Neural cell (in vitro differentiated cells): ENCODE measurements around the gene ADAMTS6. TPM values are rescaled to one million over a fixed set of nuclear protein-coding genes. Genes with fewer than 3 reads are reported as not detected.
"Not testable (repeated sequence)": the region's sequence is repeated elsewhere in the genome, so short reads cannot be mapped to it uniquely, and the experiment has no call there.

ENCODE experiments used
- H2AFZ ChIP-seq: fragments of 200-600, 300-800 bp; sonication (generic), shearing (Covaris generic); 2 replicates; pipeline ENCODE4 v1.6.0; 2014; ENCODE audit warnings: low read depth, mild to moderate bottlenecking, antibody characterized with exemption, low read length, moderate library complexity
- H3F3A ChIP-seq: fragments of 200-600 bp; shearing (Covaris generic); 2 replicates; pipeline ENCODE4 v1.6.1; 2016; ENCODE audit warnings: mild to moderate bottlenecking, moderate library complexity, mixed read lengths, antibody characterized with exemption, low read length; ENCODE audit not compliant: insufficient read depth, poor library complexity, severe bottlenecking
- H3K27ac ChIP-seq: fragments of 200-600, 300-800 bp; sonication (generic), shearing (Covaris generic); 2 replicates; pipeline ENCODE4 v1.5.1; 2014; ENCODE audit warnings: mild to moderate bottlenecking, low read length, moderate library complexity
- H3K27me3 ChIP-seq: fragments of 300-800, 200-600 bp; sonication (generic), shearing (Covaris generic); 2 replicates; pipeline ENCODE4 v1.6.0; 2014; ENCODE audit warnings: mild to moderate bottlenecking, low read depth, low read length, moderate library complexity; ENCODE audit not compliant: insufficient read depth
- H3K36me3 ChIP-seq: fragments of 300-800, 200-600 bp; sonication (generic), shearing (Covaris generic); 2 replicates; pipeline ENCODE4 v1.5.1; 2014; ENCODE audit warnings: mild to moderate bottlenecking, antibody characterized with exemption, low read length, moderate library complexity; ENCODE audit not compliant: insufficient read depth
- H3K4me2 ChIP-seq: fragments of 300-800, 200-600 bp; sonication (generic), shearing (Covaris generic); 2 replicates; pipeline ENCODE4 v1.6.0; 2014; ENCODE audit warnings: mild to moderate bottlenecking, low read length
- H3K4me3 ChIP-seq: fragments of 300-800, 200-600 bp; sonication (generic), shearing (Covaris generic); 2 replicates; pipeline ENCODE4 v1.5.1; 2014; ENCODE audit warnings: mild to moderate bottlenecking, low read length, moderate library complexity
- H3K79me2 ChIP-seq: fragments of 200-600 bp; shearing (Covaris generic); replicated peaks from 2 replicates; pipeline ENCODE4 v1.6.0; 2014; ENCODE audit warnings: mild to moderate bottlenecking, low read length, moderate library complexity; ENCODE audit not compliant: insufficient read depth
- H3K9ac ChIP-seq: fragments of 300-800, 200-600 bp; sonication (generic), shearing (Covaris generic); 2 replicates; pipeline ENCODE4 v1.6.1; 2016; ENCODE audit warnings: mild to moderate bottlenecking, low read length, mixed read lengths
- H3K9me2 ChIP-seq: fragments of 200-600 bp; shearing (Covaris generic); 2 replicates; pipeline ENCODE4 v1.6.1; 2016; ENCODE audit warnings: mild to moderate bottlenecking, low read length, mixed read lengths; ENCODE audit not compliant: insufficient read depth
- H3K9me3 ChIP-seq: fragments of 200-600, 300-800 bp; sonication (generic), shearing (Covaris generic); 2 replicates; pipeline ENCODE4 v1.6.1; 2016; ENCODE audit warnings: mild to moderate bottlenecking, mixed run types, low read length, moderate library complexity, mixed read lengths
- H4K20me1 ChIP-seq: fragments of 200-600 bp; shearing (Covaris generic); 2 replicates; pipeline ENCODE4 v1.6.1; 2016; ENCODE audit warnings: mild to moderate bottlenecking, mixed run types; ENCODE audit not compliant: insufficient read depth
- EP300 ChIP-seq: fragments of 450-650 bp; conservative IDR thresholded peaks from 2 replicates; pipeline ENCODE4 v1.6.1; 2014; ENCODE audit warnings: antibody characterized with exemption, mild to moderate bottlenecking, moderate library complexity; ENCODE audit not compliant: poor library complexity, severe bottlenecking
- EZH2 ChIP-seq: fragments of 200-600, 300-800 bp; shearing (Covaris generic), sonication (generic); IDR thresholded peaks from 2 replicates; pipeline ENCODE4 v1.6.1; 2014; ENCODE audit warnings: antibody characterized with exemption, low read length, borderline replicate concordance, mild to moderate bottlenecking; ENCODE audit not compliant: insufficient read depth, poor library complexity, severe bottlenecking
- MXI1 ChIP-seq: fragments of 450-650 bp; conservative IDR thresholded peaks from 2 replicates; pipeline ENCODE4 v1.6.1; 2014; ENCODE audit warnings: antibody characterized with exemption, mild to moderate bottlenecking; ENCODE audit not compliant: poor library complexity, severe bottlenecking
- POLR2AphosphoS5 ChIP-seq: IDR thresholded peaks from 2 replicates; pipeline ENCODE4 v1.6.1; 2012
- RAD21 ChIP-seq: fragments of 450-650 bp; conservative IDR thresholded peaks from 2 replicates; pipeline ENCODE4 v1.6.1; 2014; ENCODE audit warnings: antibody characterized with exemption, mild to moderate bottlenecking, moderate library complexity
- SMC3 ChIP-seq: fragments of 450-650 bp; conservative IDR thresholded peaks from 2 replicates; pipeline ENCODE4 v1.6.1; 2014; ENCODE audit warnings: antibody characterized with exemption, mild to moderate bottlenecking, moderate library complexity; ENCODE audit not compliant: poor library complexity
- TAF1 ChIP-seq: IDR thresholded peaks from 2 replicates; pipeline ENCODE4 v1.6.1; 2012; ENCODE audit warnings: low read depth
- polyA plus RNA-seq: library from polyadenylated mRNA; depleted of rRNA; stranded (reverse); fragments of >200 nt; gene quantifications from 2 replicates; pipeline ENCODE4 v1.2.3, GENCODE V29; 2014
- TF ChIP-seq, protein P1 (sequence below): IDR thresholded peaks from 2 replicates; pipeline ENCODE4 v1.6.1; 2012; ENCODE audit warnings: borderline replicate concordance

ADAMTS6 gene
- polyA plus RNA-seq, 1 donor from 2014 or later, result 0.58 TPM

DNA sequence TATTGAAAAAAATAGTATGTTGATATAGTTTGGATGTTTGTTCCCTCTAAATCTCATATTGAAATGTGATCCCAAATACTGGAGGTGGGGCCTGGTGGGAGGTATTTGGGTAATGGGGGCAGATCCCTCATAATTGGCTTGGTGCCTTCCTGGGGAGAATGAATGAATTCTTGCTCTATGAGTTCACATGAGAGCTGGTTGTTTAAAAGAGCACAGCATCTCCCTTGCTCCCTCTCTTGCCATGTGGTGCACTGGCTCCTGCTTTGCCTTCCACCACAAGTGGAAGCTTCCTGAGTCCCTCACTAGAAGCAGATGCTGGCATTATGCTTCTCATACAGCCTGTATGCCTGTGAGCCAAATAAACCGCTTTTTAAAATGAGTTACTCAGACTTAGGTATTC is 154.8 kb downstream of the ADAMTS6 start:
- no peak for TF ChIP-seq SMC3
- no peak for TF ChIP-seq POLR2AphosphoS5
- TF ChIP-seq, protein P1, sequence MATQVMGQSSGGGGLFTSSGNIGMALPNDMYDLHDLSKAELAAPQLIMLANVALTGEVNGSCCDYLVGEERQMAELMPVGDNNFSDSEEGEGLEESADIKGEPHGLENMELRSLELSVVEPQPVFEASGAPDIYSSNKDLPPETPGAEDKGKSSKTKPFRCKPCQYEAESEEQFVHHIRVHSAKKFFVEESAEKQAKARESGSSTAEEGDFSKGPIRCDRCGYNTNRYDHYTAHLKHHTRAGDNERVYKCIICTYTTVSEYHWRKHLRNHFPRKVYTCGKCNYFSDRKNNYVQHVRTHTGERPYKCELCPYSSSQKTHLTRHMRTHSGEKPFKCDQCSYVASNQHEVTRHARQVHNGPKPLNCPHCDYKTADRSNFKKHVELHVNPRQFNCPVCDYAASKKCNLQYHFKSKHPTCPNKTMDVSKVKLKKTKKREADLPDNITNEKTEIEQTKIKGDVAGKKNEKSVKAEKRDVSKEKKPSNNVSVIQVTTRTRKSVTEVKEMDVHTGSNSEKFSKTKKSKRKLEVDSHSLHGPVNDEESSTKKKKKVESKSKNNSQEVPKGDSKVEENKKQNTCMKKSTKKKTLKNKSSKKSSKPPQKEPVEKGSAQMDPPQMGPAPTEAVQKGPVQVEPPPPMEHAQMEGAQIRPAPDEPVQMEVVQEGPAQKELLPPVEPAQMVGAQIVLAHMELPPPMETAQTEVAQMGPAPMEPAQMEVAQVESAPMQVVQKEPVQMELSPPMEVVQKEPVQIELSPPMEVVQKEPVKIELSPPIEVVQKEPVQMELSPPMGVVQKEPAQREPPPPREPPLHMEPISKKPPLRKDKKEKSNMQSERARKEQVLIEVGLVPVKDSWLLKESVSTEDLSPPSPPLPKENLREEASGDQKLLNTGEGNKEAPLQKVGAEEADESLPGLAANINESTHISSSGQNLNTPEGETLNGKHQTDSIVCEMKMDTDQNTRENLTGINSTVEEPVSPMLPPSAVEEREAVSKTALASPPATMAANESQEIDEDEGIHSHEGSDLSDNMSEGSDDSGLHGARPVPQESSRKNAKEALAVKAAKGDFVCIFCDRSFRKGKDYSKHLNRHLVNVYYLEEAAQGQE, result no peak
- TF ChIP-seq MXI1, result no peak
- TF ChIP-seq EP300, result no peak
- TF ChIP-seq RAD21, result no peak
- TF ChIP-seq EZH2, result no peak
- TF ChIP-seq TAF1, result no peak
- Histone ChIP-seq H3K27me3 (no peaks in the 10 kb centered on the region), H3F3A (no peaks in the 10 kb centered on the region), H3K27ac (no peak overlapping the region), H3K9ac (no peak overlapping the region), H3K9me2 (no peaks in the 10 kb centered on the region), H3K79me2 (no peaks in the 10 kb centered on the region), H3K9me3 (no peaks in the 10 kb centered on the region), H4K20me1 (no peaks in the 10 kb centered on the region), H3K4me3 (no peak overlapping the region), H3K4me2 (no peak overlapping the region), H3K36me3 (no peaks in the 10 kb centered on the region), H2AFZ (no peak overlapping the region)

DNA sequence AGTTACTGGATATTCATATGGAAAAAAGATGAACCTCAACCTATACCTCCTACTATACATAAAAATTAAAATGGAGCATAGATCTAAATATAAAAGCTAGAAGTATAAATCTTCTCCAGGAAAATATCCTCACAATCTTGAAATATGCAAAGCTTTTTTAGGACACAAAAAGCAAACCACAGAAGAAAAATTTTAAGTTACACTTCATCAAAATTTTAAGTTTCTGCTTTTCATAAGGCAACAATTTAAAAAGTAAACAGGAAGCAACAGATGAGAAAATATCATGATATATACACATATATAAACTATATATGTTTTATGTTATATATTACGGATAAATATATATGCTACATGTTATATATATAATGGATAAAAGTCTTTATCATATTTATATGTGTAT is 157.5 kb downstream of the ADAMTS6 start:
- H3K9me3 ChIP-seq, result no peaks in the 10 kb centered on the region
- no peak overlapping the region for H3K4me3 ChIP-seq
- no peaks in the 10 kb centered on the region for H3K27me3 ChIP-seq
- no peak overlapping the region for H3K27ac ChIP-seq
- H3K36me3 ChIP-seq, result no peaks in the 10 kb centered on the region
- no peaks in the 10 kb centered on the region for H3K9me2 ChIP-seq
- no peak overlapping the region for H3K9ac ChIP-seq
- H4K20me1 ChIP-seq, result no peaks in the 10 kb centered on the region
- H3F3A ChIP-seq, result no peaks in the 10 kb centered on the region
- no peak overlapping the region for H2AFZ ChIP-seq
- no peak overlapping the region for H3K4me2 ChIP-seq
- H3K79me2 ChIP-seq, result no peaks in the 10 kb centered on the region
- TF ChIP-seq TAF1 (no peak), MXI1 (no peak), EZH2 (no peak), RAD21 (no peak), EP300 (no peak), POLR2AphosphoS5 (no peak), SMC3 (no peak)
- TF ChIP-seq, protein P1, result no peak

DNA sequence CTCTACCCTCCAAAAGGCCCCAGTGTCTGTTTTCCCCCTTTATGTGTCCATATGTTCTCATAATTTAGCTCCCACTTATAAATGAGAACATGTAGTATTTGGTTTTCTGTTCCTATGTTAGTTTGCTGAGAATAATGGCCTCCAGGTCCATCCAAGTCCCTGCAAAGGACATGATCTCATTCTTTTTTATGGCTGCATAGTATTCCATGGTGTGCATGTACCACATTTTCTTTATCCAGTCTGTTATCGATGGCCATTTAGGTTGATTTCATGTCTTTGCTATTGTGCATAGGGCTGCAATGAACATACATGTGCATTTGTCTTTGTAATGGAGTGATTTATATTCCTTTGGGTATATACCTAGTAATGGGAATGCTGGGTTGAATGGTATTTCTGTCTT is 161.0 kb downstream of the ADAMTS6 start:
- not testable (repeated sequence) for H3K4me2 ChIP-seq, H2AFZ ChIP-seq, H3K36me3 ChIP-seq, H4K20me1 ChIP-seq, H3K9ac ChIP-seq, H3K9me3 ChIP-seq, H3K9me2 ChIP-seq, H3F3A ChIP-seq, H3K79me2 ChIP-seq, H3K27ac ChIP-seq, H3K4me3 ChIP-seq, H3K27me3 ChIP-seq
